Testis (tissue), 2 donors: ENCODE data around the gene ZNF212.

Experiments used
- CTCF ChIP-seq, 3 experiments: fragments of 450-650 bp in 2 of 3; fragments of 200-600 bp in 1 of 3; sonication (generic) in 1 of 3; IDR thresholded peaks; one replicate each; pipeline ENCODE4 v1.5.1; 2016 to 2019; ENCODE audit warnings: antibody characterized with exemption in 3 of 3, mild to moderate bottlenecking in 2 of 3, moderate library complexity in 1 of 3
- POLR2A ChIP-seq: fragments of 450-650 bp; IDR thresholded peaks from one replicate; pipeline ENCODE4 v1.6.1; 2017; ENCODE audit warnings: antibody characterized with exemption, mild to moderate bottlenecking, moderate library complexity

DNA sequence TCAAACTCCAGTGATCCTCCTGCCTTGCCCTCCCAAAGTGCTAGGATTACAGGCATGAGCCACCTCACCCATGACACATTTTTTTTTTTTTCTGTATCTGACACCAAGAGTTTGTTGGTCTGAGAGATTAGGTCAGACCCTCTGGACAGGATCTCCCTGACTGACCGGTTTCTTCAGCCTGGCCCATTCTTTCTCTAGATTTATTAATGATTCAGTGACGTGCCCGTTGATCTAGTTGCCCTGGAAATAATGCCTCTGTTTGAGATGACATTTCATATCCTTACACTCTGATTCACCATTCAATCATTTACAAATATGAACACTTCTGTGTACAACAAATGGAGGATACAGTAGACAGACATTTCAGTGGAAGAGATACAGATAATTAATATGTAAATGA, 1.4 kb upstream of the ZNF212 start:
- no peak for TF ChIP-seq CTCF (IDR thresholded peaks at IDR 0.05)
- TF ChIP-seq POLR2A, result no peak
